ENCODE results near the gene CTNND2. TPM values are rescaled to one million over a fixed set of nuclear protein-coding genes. Genes with fewer than 3 reads are reported as not detected.

The CTNND2 gene
- total RNA-seq, 1 experiment from 2014 or later = not detected

DNA sequence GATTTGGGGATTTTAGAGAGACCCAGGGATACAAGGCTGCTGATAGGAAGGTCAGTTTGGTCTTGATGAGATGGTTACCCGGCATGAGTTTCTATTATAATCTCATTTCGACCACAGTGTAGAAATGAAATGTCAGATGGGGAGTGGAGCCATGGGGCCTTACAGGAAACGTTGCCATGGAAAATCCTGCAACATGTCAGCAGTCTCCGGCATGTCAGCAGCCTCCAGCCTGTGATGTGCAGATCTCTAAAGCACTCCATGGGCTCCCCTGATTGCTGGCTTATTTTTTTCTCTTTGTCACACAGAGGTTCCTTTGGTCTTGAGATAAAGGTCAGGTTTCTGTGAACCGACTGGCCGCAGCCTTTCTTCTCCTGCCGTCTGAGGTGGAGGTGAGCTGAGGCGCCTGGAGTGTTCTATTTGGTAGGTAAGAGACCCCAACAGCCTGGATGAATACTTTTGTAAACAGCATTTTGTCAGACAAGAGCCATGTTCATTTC, 934.5 kb downstream of the CTNND2 start:
- intact Hi-C loops (cut with micrococcal nuclease) = no loop called here
- BruUV-seq (replicated peaks) = no TSS peak
- POLR2A ChIA-PET = interaction anchor here (0.6 kb wide), 1 partner anchor 242 kb away, joined by 5 read pairs; no protein-coding TSS in a partner anchor
- Mint-ChIP-seq H3K9me3 (ENCODE audit: unreplicated experiment) (no peaks in the 10 kb centered on the region), H3K27me3 (ENCODE audit: insufficient read depth, unreplicated experiment) (peaks cover 63% of the 10 kb centered on the region), H3K4me3 (ENCODE audit: unreplicated experiment) (no peak overlapping the region), H3K36me3 (ENCODE audit: insufficient read depth, unreplicated experiment) (no peaks in the 10 kb centered on the region), H3K27ac (ENCODE audit: low read depth, unreplicated experiment) (no peak overlapping the region), H3K4me1 (ENCODE audit: insufficient read depth, unreplicated experiment) (no peaks in the 10 kb centered on the region)
- CTCF ChIA-PET = interaction anchor here (0.7 kb wide), 1 partner anchor 446 kb away, joined by 3 read pairs; no protein-coding TSS in a partner anchor
- TF ChIP-seq, protein P1, sequence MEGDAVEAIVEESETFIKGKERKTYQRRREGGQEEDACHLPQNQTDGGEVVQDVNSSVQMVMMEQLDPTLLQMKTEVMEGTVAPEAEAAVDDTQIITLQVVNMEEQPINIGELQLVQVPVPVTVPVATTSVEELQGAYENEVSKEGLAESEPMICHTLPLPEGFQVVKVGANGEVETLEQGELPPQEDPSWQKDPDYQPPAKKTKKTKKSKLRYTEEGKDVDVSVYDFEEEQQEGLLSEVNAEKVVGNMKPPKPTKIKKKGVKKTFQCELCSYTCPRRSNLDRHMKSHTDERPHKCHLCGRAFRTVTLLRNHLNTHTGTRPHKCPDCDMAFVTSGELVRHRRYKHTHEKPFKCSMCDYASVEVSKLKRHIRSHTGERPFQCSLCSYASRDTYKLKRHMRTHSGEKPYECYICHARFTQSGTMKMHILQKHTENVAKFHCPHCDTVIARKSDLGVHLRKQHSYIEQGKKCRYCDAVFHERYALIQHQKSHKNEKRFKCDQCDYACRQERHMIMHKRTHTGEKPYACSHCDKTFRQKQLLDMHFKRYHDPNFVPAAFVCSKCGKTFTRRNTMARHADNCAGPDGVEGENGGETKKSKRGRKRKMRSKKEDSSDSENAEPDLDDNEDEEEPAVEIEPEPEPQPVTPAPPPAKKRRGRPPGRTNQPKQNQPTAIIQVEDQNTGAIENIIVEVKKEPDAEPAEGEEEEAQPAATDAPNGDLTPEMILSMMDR (IDR thresholded peaks at IDR 0.05; ENCODE audit: unreplicated experiment) = no peak
- no peak for DNase-seq (ENCODE audit: unreplicated experiment)

DNA sequence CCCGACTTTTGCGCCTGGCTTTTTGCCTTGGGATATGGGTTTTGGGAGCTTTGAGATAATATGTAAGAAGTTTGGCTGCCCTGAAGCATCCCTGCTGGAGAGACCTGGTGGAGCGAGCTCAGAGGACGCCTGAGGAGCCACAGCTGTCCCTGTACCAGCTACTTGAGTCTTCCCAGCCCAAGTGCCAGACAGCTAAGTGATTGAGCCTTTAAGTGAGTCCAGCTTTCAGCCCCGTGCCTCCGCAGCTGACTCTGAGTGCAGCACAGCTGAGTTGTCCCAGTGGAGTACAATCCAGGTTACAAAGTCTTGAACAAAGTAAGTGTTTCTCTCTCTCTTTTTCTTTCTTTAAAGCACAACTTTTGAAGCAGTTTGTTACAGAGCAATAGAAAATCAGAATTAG, 939.4 kb downstream of the CTNND2 start:
- intact Hi-C loops (cut with micrococcal nuclease) = no loop called here
- peaks cover 55% of the 10 kb centered on the region for H3K27me3 Mint-ChIP-seq (ENCODE audit: insufficient read depth, unreplicated experiment)
- ChIA-PET POLR2A (no interaction called here), CTCF (interaction anchor here (0.7 kb wide), 1 partner anchor 73 kb away, joined by 3 read pairs; no protein-coding TSS in a partner anchor)
- no peaks in the 10 kb centered on the region for H3K4me1 Mint-ChIP-seq (ENCODE audit: insufficient read depth, unreplicated experiment)
- no peaks in the 10 kb centered on the region for H3K36me3 Mint-ChIP-seq (ENCODE audit: insufficient read depth, unreplicated experiment)
- no TSS peak for BruUV-seq (replicated peaks)
- no peaks in the 10 kb centered on the region for H3K9me3 Mint-ChIP-seq (ENCODE audit: unreplicated experiment)
- DNase-seq (ENCODE audit: unreplicated experiment) = no peak
- TF ChIP-seq, protein P1 (IDR thresholded peaks at IDR 0.05; ENCODE audit: unreplicated experiment) = no peak
- no peak overlapping the region for H3K4me3 Mint-ChIP-seq (ENCODE audit: unreplicated experiment)
- H3K27ac Mint-ChIP-seq (ENCODE audit: low read depth, unreplicated experiment) = no peak overlapping the region

DNA sequence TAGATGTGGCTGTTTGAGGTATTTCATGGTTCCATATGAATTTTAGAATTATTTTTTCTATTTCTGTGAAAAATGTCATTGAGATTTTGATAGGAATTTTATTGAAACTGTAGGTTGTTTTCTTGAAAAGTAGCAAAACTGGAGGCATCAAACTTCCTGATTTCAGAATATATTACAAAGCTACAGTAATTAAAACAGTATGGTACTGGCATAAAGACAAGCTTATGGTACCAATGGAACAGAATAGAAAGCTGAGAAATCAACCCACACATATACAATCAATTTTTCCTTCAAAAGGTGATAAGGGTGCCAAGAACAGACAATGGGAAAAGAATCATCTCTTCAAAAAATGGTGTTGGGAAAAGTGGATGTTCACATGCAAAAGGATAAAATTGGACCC, 945.5 kb downstream of the CTNND2 start:
- TF ChIP-seq, protein P1 (IDR thresholded peaks at IDR 0.05; ENCODE audit: unreplicated experiment) = no peak
- H3K4me3 Mint-ChIP-seq (ENCODE audit: unreplicated experiment) = no peak overlapping the region
- no peak for DNase-seq (ENCODE audit: unreplicated experiment)
- ChIA-PET POLR2A (no interaction called here), CTCF (no interaction called here)
- H3K36me3 Mint-ChIP-seq (ENCODE audit: insufficient read depth, unreplicated experiment) = no peaks in the 10 kb centered on the region
- intact Hi-C loops (cut with micrococcal nuclease) = no loop called here
- no peak overlapping the region for H3K27ac Mint-ChIP-seq (ENCODE audit: low read depth, unreplicated experiment)
- H3K9me3 Mint-ChIP-seq (ENCODE audit: unreplicated experiment) = peaks cover 9% of the 10 kb centered on the region
- no TSS peak for BruUV-seq (replicated peaks)
- H3K4me1 Mint-ChIP-seq (ENCODE audit: insufficient read depth, unreplicated experiment) = no peaks in the 10 kb centered on the region
- peaks cover 5% of the 10 kb centered on the region for H3K27me3 Mint-ChIP-seq (ENCODE audit: insufficient read depth, unreplicated experiment)

DNA sequence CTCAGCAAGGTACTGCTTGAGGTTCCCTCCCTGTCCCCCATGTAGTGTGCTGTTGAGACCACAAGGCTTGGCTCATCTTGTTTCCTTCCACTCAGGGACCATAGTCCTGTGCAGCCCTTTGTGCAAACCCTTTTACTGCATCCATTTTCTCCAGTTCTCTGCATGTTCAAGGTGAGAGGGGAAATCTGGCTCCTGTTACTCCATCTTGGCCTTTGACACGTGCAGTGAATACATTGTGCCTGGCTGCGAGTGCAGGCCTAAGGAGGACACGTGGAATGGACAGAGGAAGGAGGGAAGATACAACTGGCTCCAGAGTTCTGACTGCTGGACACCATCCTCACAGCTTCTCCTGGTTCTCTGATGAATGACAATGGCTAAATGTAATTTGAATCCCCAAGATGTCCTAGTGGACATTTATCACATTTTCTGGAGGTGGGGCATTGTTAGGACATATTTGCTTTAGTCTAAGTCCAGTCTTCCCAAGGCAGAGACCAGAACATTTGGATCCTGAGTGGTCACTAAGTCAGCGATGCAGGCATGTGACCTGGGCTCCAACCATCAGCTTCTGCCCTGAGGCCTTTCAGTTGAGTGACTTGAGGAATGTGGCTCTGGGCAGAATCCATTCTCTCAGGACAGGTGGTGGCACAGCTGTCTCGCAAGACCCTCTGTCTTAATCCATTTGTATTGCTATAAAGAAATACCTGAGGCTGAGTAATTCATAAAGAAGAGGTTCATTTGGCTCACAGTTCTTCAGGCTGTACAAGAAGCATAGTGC, 954.2 kb downstream of the CTNND2 start:
- no peaks in the 10 kb centered on the region for H3K36me3 Mint-ChIP-seq (ENCODE audit: insufficient read depth, unreplicated experiment)
- no peaks in the 10 kb centered on the region for H3K4me1 Mint-ChIP-seq (ENCODE audit: insufficient read depth, unreplicated experiment)
- TF ChIP-seq, protein P1 (IDR thresholded peaks at IDR 0.05; ENCODE audit: unreplicated experiment) = no peak
- H3K27ac Mint-ChIP-seq (ENCODE audit: low read depth, unreplicated experiment) = no peak overlapping the region
- no peak for DNase-seq (ENCODE audit: unreplicated experiment)
- intact Hi-C loops (cut with micrococcal nuclease) = no loop called here
- BruUV-seq (replicated peaks) = no TSS peak
- ChIA-PET POLR2A (no interaction called here), CTCF (no interaction called here)
- H3K9me3 Mint-ChIP-seq (ENCODE audit: unreplicated experiment) = no peaks in the 10 kb centered on the region
- H3K4me3 Mint-ChIP-seq (ENCODE audit: unreplicated experiment) = no peak overlapping the region
- H3K27me3 Mint-ChIP-seq (ENCODE audit: insufficient read depth, unreplicated experiment) = peaks cover 15% of the 10 kb centered on the region

Data from MCF 10A (cell line).